ENCODE results near the gene ZNF346.

ZNF346 gene

GRCh38 chr5:177093803-177094202 lies 71.3 kb downstream of the ZNF346 start:
- FAIRE-seq = no peak

GRCh38 chr5:177094224-177095087 lies 72.0 kb downstream of the ZNF346 start:
- no peak for FAIRE-seq
- no peak for DNase-seq (ENCODE audit: low spot score)

More at GRCh38 chr5:177093803-177094202, 71.3 kb downstream of the ZNF346 start:
- DNase-seq (ENCODE audit: low spot score) = no peak

DNA sequence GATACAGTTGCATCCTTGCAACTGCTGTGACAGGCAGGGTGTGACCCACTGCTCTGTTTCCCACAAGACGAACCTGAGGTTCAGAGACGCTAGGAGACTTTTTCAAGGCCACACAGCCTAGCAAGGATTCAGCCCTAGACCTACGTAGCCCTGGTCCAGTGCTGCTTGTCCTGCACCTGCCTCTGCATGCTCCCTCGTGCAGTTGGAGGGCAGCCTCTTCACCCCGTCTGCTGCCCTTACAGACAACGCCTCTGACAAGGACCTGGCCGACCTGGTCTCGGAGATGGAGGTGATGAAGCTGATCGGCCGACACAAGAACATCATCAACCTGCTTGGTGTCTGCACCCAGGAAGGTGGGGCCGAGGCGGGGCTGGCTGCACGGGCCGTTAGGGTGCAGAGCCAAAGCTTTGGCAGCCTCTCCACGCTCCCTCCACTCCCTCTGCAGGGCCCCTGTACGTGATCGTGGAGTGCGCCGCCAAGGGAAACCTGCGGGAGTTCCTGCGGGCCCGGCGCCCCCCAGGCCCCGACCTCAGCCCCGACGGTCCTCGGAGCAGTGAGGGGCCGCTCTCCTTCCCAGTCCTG lies 72.7 kb downstream of the ZNF346 start:
- FAIRE-seq = no peak

GRCh38 chr5:177096162-177097015 lies 73.9 kb downstream of the ZNF346 start:
- FAIRE-seq (no peak), DNase-seq (ENCODE audit: low spot score) (no peak)

More for the DNA sequence above, 72.7 kb downstream of the ZNF346 start:
- no peak for DNase-seq (ENCODE audit: low spot score)

DNA sequence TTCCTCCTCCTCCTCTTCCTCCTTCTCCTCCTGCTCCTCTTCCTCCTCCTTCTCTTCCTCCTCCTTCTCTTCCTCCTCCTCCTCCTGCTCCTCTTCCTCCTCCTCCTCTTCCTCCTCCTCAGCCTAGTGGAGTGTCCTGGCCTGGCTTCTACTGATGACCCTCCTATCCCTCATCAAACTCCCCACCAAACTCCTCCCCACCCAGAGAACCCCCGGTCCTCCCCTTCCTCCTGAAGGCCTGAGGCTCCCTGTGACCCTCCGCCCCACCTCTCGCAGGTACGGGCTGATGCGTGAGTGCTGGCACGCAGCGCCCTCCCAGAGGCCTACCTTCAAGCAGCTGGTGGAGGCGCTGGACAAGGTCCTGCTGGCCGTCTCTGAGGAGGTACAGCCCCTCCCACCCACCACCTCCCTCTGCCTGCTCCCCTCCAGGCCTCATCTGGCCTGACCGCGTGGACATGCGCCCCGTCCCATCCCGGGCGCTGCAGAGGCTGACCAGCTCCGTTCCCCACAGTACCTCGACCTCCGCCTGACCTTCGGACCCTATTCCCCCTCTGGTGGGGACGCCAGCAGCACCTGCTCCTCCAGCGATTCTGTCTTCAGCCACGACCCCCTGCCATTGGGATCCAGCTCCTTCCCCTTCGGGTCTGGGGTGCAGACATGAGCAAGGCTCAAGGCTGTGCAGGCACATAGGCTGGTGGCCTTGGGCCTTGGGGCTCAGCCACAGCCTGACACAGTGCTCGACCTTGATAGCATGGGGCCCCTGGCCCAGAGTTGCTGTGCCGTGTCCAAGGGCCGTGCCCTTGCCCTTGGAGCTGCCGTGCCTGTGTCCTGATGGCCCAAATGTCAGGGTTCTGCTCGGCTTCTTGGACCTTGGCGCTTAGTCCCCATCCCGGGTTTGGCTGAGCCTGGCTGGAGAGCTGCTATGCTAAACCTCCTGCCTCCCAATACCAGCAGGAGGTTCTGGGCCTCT lies 74.8 kb downstream of the ZNF346 start:
- DNase-seq (ENCODE audit: low spot score) (no peak), FAIRE-seq (no peak)

DNA sequence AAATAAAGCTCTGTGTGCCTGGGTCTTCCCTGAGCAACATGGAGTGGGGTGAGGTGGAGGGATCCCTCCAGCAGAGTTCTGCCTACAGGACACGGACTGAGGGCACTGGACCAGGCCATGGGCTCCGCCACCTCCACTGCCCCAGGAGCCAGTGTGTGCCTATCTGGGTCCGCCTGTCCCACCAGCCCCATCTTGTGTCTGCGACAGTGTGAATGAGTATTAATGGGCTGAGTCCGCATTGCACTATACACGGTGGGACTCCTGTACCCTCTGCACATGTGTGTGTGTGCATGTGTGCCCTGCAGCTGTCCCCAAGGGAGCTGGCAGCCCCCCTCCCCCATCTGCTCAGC lies 75.6 kb downstream of the ZNF346 start:
- FAIRE-seq (no peak), DNase-seq (ENCODE audit: low spot score) (no peak)

DNA sequence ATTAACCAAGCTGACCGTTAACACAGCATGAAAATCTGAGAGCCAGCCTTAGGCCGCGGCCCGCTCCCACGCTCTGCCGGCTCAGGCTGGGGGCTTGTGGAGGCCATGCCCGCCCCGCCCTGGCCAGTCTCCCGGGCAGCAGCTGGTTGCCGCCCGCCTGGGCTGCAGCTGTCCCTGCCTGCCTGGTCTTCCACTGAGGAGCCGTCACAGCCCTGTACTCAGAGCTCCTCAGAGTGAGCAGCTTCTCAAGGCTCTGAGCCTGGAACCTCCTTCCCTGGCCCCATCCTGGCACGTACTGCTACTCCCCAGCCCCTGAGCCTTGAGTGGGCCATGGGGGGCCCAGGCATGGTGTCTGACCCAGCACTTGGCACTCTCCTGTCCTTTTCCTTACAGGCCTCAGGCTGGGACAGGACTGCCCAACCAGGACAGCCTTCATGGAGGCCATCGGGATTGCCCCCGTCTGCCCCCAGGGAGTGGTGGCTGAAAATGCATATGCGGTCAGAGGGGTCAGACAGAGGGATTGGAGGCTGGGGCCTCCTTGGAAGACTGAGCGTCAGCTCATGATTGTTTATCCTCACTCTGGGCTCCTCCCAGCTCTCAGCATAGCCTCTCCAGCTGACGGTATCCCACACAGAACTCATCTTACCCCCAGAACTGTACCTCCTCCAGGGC lies 76.1 kb downstream of the ZNF346 start:
- FAIRE-seq (no peak), DNase-seq (ENCODE audit: low spot score) (no peak)

GRCh38 chr5:177099422-177100093 lies 77.1 kb downstream of the ZNF346 start:
- no peak for FAIRE-seq

GRCh38 chr5:177100714-177101121 lies 78.2 kb downstream of the ZNF346 start:
- FAIRE-seq = no peak
- DNase-seq (ENCODE audit: low spot score) = peak; percentile 57

More at GRCh38 chr5:177099422-177100093, 77.1 kb downstream of the ZNF346 start:
- no peak for DNase-seq (ENCODE audit: low spot score)

GRCh38 chr5:177103523-177104253 lies 81.2 kb downstream of the ZNF346 start:
- DNase-seq (ENCODE audit: low spot score) (no peak), FAIRE-seq (no peak)

GRCh38 chr5:177105691-177106476 lies 83.4 kb downstream of the ZNF346 start:
- FAIRE-seq = no peak

GRCh38 chr5:177107159-177107558 lies 84.7 kb downstream of the ZNF346 start:
- DNase-seq (ENCODE audit: low spot score) (no peak), FAIRE-seq (no peak)

More at GRCh38 chr5:177105691-177106476, 83.4 kb downstream of the ZNF346 start:
- no peak for DNase-seq (ENCODE audit: low spot score)

DNA sequence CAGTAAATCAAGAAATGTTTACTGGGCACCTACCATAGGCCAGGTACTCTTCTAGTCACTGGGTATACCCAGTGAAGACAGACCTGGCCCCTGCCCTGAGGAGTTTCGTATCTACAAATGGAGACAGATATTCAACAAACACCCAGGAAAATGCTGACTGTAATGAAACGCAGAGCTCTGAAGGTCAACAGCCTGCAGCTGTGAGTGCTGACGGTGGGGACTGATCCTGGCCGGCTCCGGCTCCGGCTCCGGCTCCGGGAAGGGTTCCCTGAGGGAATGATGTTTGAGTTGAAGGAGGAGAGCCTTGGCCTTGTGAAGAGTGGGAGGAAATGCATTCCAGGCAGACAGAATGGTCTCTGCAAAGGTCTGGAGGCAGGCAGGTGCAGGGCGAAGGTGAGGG lies 87.3 kb downstream of the ZNF346 start:
- DNase-seq (ENCODE audit: low spot score) = no peak
- no peak for FAIRE-seq

DNA sequence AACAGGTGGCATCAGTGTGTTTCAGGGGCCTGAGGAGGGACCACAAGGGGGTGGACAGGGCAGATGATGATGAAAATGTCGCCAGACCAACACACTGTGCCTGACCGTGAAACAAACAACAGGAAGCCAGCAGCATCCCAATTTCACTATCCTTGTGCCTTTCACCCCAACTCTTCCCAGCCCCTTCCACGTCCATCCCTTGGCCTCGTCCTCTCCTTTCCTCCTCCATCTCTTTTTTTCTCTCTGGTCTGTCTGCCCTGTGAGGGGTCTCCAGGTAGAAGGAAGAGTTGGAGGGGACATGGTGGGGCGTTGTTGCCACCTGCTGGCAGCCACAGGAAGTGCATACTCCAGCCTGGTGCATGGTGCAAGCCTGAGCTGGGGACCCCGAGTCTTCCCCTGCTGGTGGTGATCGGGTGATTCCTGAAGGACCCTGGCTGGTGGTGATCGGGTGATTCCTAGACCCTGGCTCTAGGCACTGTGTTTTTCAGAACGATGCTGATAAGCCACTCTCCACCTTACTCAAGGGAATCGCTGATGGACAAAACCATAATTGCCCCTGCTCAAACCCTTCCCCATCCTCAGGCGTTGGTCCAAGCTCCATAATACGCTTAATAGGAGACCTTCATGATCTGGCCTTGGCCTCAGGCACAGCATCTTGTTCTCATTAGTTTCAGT lies 89.4 kb downstream of the ZNF346 start:
- DNase-seq (ENCODE audit: low spot score) (peak; percentile 37), FAIRE-seq (no peak)

DNA sequence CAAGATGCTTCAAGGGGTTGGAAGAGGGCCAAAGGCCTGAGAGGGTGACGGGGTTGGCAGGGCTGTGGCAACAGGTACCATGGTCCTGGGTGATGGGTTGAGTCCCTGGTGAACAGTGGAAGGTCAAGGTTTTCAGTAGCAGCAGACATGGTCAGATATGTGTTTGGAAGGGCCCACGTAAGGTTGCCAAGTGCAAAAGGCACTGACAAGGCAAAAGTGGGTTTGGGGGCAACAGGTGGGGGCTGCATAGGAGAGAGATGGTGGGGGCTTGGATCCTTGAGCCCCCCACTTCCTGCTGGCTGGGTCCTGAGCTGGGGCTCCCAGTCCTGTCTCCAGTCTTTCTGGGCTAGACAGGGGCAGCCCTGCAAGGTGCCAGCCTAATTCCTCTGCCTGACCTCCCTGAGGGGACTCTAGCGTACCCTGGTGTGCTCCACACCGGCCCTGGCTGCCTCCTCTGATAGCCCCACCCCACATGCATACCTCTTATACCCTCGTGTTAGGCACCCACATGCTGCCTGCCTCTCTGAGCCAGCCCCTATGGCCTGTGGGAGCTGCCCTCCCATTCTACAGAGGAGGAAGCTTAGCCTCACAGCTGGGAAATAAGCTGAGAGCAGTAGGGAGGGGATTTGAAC lies 90.2 kb downstream of the ZNF346 start:
- DNase-seq (ENCODE audit: low spot score) (no peak), FAIRE-seq (no peak)

DNA sequence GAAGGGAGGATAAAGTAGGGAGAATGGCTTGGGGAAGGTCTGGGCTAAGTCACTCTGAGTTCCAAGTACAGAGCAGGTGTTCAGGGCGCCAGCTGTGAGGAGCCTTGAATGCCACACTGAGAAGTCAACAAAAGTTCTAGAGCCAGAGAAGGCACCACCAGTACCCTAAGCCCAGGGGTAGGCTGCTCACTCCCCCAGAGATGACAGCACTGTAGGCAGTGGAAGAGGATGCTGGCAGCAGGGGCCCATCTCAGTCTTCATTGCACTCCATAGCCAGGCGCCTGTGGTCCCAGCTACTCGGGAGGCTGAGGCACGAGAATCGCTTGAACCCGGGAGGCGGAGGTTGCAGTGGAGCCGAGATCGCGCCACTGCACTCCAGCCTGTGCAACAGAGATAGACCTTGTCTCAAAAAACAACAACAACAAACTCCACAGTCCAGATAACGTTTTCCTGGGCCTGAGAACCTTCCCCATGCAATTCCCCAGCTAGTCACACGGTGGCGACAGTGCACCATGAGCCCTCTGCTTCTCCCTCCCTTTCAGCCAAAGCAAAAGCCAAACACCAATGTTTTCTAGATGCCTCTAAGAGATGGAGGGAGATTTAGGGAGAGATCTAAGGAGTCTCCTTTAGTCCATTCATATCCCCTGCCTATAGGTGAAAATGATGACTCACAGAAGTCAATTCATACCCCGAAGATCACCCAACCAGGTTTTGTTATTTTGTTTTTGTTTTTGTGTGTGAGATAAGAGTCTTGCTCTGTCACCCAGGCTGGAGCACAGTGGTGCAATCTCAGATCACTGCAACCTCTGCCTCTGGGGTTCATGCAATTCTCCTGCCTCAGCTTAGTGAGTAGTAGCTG lies 91.3 kb downstream of the ZNF346 start:
- DNase-seq (ENCODE audit: low spot score) (peak; percentile 64), FAIRE-seq (peak; percentile 66)

Data from RCC 7860 (cell line).